ENCODE data around the gene PVALEF.

DNA sequence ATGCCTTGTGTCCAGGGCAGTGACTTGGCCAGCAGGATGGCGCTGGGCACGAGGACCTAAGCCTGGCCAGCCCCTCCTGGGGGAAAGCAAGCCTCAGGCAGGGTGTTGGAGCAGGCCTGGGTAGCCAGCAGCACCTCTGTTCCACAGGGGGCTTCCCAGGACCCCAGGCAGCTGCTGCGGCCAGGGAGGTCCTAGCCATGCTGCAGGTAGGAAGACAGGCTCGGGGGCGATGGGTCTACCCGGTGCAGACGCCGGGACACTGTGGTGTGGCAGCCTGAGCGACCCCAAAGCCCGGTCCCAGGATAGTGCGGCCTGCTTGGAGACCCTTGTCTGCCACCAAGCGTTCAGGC, 23.2 kb downstream of the PVALEF start:
- TF ChIP-seq CTCF (IDR thresholded peaks at IDR 0.05) (no peak), POLR2A (IDR thresholded peaks at IDR 0.05) (no peak)
